Activated CD4-positive, CD25-positive, alpha-beta regulatory T cell (primary cell): ENCODE measurements around the gene KCNK4.
"Not testable (repeated sequence)": the region's sequence is repeated elsewhere in the genome, so short reads cannot be mapped to it uniquely, and the experiment has no call there.

Experiments used
- DNase-seq, 4 experiments: peaks; one replicate each; lab custom pipeline; 2025; lab: John Stamatoyannopoulos, UW

The KCNK4 gene

GRCh38 chr11:64291262-64291751, at the start of gene KCNK4:
TSS of gene KCNK4 (plus strand) at chr11:64291302. CDS start at chr11:64293019, 1,717 bp downstream.
- DNase-seq: no peak

- DNase-seq: no peak
Measured at GRCh38 chr11:64241491-64242374, 49.4 kb upstream of the KCNK4 start.

- no peak for DNase-seq
Measured at GRCh38 chr11:64243236-64243854, 47.8 kb upstream of the KCNK4 start.

- DNase-seq: no peak
Measured at GRCh38 chr11:64244107-64244506, 47.0 kb upstream of the KCNK4 start.

GRCh38 chr11:64244966-64245365, 46.1 kb upstream of the KCNK4 start:
- no peak for DNase-seq

- DNase-seq: peak in 1 of 4 experiments; percentile 34
Measured at GRCh38 chr11:64245401-64245796, 45.7 kb upstream of the KCNK4 start.

GRCh38 chr11:64245797-64246620, 45.1 kb upstream of the KCNK4 start:
- DNase-seq: peak; percentile 31 to 71 (median 50)

GRCh38 chr11:64246621-64246870, 44.6 kb upstream of the KCNK4 start:
- not testable (repeated sequence) for DNase-seq

- DNase-seq: peak; percentile 62 to 71 (median 67)
Measured at GRCh38 chr11:64246871-64247728, 44.0 kb upstream of the KCNK4 start, which contains the start of gene PPP1R14B. TSS of gene PPP1R14B (minus strand) at chr11:64246943. CDS start at chr11:64246673, 270 bp downstream.

- no peak for DNase-seq
Measured at GRCh38 chr11:64247729-64248531, 43.2 kb upstream of the KCNK4 start.

GRCh38 chr11:64248578-64248977, 42.5 kb upstream of the KCNK4 start:
- no peak for DNase-seq

- no peak for DNase-seq
Measured at GRCh38 chr11:64249038-64249437, 42.1 kb upstream of the KCNK4 start.

GRCh38 chr11:64249563-64250414, 41.3 kb upstream of the KCNK4 start:
- no peak for DNase-seq

GRCh38 chr11:64250415-64251015, 40.6 kb upstream of the KCNK4 start:
- no peak for DNase-seq

GRCh38 chr11:64251016-64251752, 39.9 kb upstream of the KCNK4 start, which contains the start of gene PLCB3:
TSS of gene PLCB3 (plus strand) at chr11:64251530. CDS start at chr11:64251650, 120 bp downstream.
- peak; percentile 32 to 56 (median 44) for DNase-seq

- no peak for DNase-seq
Measured at GRCh38 chr11:64251753-64252002, 39.4 kb upstream of the KCNK4 start.

- DNase-seq: no peak
Measured at GRCh38 chr11:64252003-64252872, 38.9 kb upstream of the KCNK4 start.

- no peak for DNase-seq
Measured at GRCh38 chr11:64253043-64253442, 38.1 kb upstream of the KCNK4 start.
